ENCODE data around the gene TGFBR2. TPM values are rescaled to one million over a fixed set of nuclear protein-coding genes. Genes with fewer than 3 reads are reported as not detected.

TGFBR2 gene
- total RNA-seq, 1 donor from 2014 or later: 19.5 TPM

GRCh38 chr3:30605706-30606300 lies 598 bp upstream of the TGFBR2 start:
- Mint-ChIP-seq H3K27ac (peak overlapping the region; percentile 97), H3K4me1 (ENCODE audit: low read depth) (peaks cover 57% of the 10 kb centered on the region), H3K9me3 (no peaks in the 10 kb centered on the region), H3K4me3 (ENCODE audit: low read depth) (peak overlapping the region; percentile 87), H3K27me3 (ENCODE audit: low read depth) (no peaks in the 10 kb centered on the region), H3K36me3 (ENCODE audit: low read depth) (peaks cover 18% of the 10 kb centered on the region)
- intact Hi-C loops (cut with micrococcal nuclease): loop anchor here (2.0 to 10.0 kb wide), 5 partner anchors 15 to 491 kb away; no protein-coding TSS in a partner anchor
- DNase-seq (ENCODE audit: low spot score): no peak

- Mint-ChIP-seq H3K27ac (peak overlapping the region; percentile 94), H3K4me1 (ENCODE audit: low read depth) (peaks cover 67% of the 10 kb centered on the region), H3K27me3 (ENCODE audit: low read depth) (no peaks in the 10 kb centered on the region), H3K9me3 (no peaks in the 10 kb centered on the region), H3K36me3 (ENCODE audit: low read depth) (peaks cover 19% of the 10 kb centered on the region), H3K4me3 (ENCODE audit: low read depth) (peak overlapping the region; percentile 94)
- peak; percentile 60 for DNase-seq (ENCODE audit: low spot score)
- intact Hi-C loops (cut with micrococcal nuclease): loop anchor here (2.0 to 10.0 kb wide), 5 partner anchors 14 to 492 kb away; no protein-coding TSS in a partner anchor
Measured at GRCh38 chr3:30607032-30607833, 832 bp downstream of the TGFBR2 start.

- Mint-ChIP-seq H3K27ac (peak overlapping the region; percentile 89), H3K4me1 (ENCODE audit: low read depth) (peaks cover 72% of the 10 kb centered on the region), H3K27me3 (ENCODE audit: low read depth) (no peaks in the 10 kb centered on the region), H3K4me3 (ENCODE audit: low read depth) (peak overlapping the region; percentile 87), H3K9me3 (no peaks in the 10 kb centered on the region), H3K36me3 (ENCODE audit: low read depth) (peaks cover 31% of the 10 kb centered on the region)
- no peak for DNase-seq (ENCODE audit: low spot score)
- intact Hi-C loops (cut with micrococcal nuclease): loop anchor here (5.0 to 10.0 kb wide), 3 partner anchors 261 to 494 kb away; no protein-coding TSS in a partner anchor
Measured at GRCh38 chr3:30608598-30608947, 2.2 kb downstream of the TGFBR2 start.

GRCh38 chr3:30609930-30610701 lies 3.7 kb downstream of the TGFBR2 start:
- H3K4me1 Mint-ChIP-seq (ENCODE audit: low read depth): peaks cover 73% of the 10 kb centered on the region
- intact Hi-C loops (cut with micrococcal nuclease): loop anchor here (2.0 to 10.0 kb wide), 6 partner anchors 31 to 922 kb away; partner anchors contain the start of gene STT3B
- no peaks in the 10 kb centered on the region for H3K27me3 Mint-ChIP-seq (ENCODE audit: low read depth)
- H3K27ac Mint-ChIP-seq: peak overlapping the region; percentile 77
- H3K4me3 Mint-ChIP-seq (ENCODE audit: low read depth): peak overlapping the region; percentile 87
- H3K36me3 Mint-ChIP-seq (ENCODE audit: low read depth): peaks cover 31% of the 10 kb centered on the region
- DNase-seq (ENCODE audit: low spot score): no peak
- H3K9me3 Mint-ChIP-seq: no peaks in the 10 kb centered on the region

GRCh38 chr3:30610702-30611368 lies 4.4 kb downstream of the TGFBR2 start:
- intact Hi-C loops (cut with micrococcal nuclease): loop anchor here (2.0 to 5.0 kb wide), 3 partner anchors 30 to 921 kb away; partner anchors contain the start of gene STT3B
- Mint-ChIP-seq H3K9me3 (no peaks in the 10 kb centered on the region), H3K27ac (peak overlapping the region; percentile 77), H3K36me3 (ENCODE audit: low read depth) (peaks cover 31% of the 10 kb centered on the region), H3K27me3 (ENCODE audit: low read depth) (no peaks in the 10 kb centered on the region), H3K4me1 (ENCODE audit: low read depth) (peaks cover 71% of the 10 kb centered on the region), H3K4me3 (ENCODE audit: low read depth) (peak overlapping the region; percentile 87)
- no peak for DNase-seq (ENCODE audit: low spot score)

- Mint-ChIP-seq H3K27ac (peak overlapping the region; percentile 77), H3K4me3 (ENCODE audit: low read depth) (peak overlapping the region; percentile 68), H3K4me1 (ENCODE audit: low read depth) (peaks cover 75% of the 10 kb centered on the region), H3K36me3 (ENCODE audit: low read depth) (peaks cover 36% of the 10 kb centered on the region), H3K27me3 (ENCODE audit: low read depth) (no peaks in the 10 kb centered on the region), H3K9me3 (no peaks in the 10 kb centered on the region)
- no peak for DNase-seq (ENCODE audit: low spot score)
- intact Hi-C loops (cut with micrococcal nuclease): loop anchor here (1.0 to 5.0 kb wide), 5 partner anchors 8 to 920 kb away; partner anchors contain the start of gene STT3B
Measured at GRCh38 chr3:30611613-30612436, 5.4 kb downstream of the TGFBR2 start.

- DNase-seq (ENCODE audit: low spot score): no peak
- H3K36me3 Mint-ChIP-seq (ENCODE audit: low read depth): peaks cover 41% of the 10 kb centered on the region
- intact Hi-C loops (cut with micrococcal nuclease): loop anchor here (1.0 to 5.0 kb wide), 4 partner anchors 8 to 920 kb away; partner anchors contain the start of gene STT3B
Measured at GRCh38 chr3:30612437-30613132, 6.2 kb downstream of the TGFBR2 start.

GRCh38 chr3:30613133-30613825 lies 6.9 kb downstream of the TGFBR2 start:
- H3K4me1 Mint-ChIP-seq (ENCODE audit: low read depth): peaks cover 86% of the 10 kb centered on the region
- H3K36me3 Mint-ChIP-seq (ENCODE audit: low read depth): peaks cover 43% of the 10 kb centered on the region
- H3K9me3 Mint-ChIP-seq: no peaks in the 10 kb centered on the region
- intact Hi-C loops (cut with micrococcal nuclease): loop anchor here (5.0 kb wide), 2 partner anchors 111 to 919 kb away; partner anchors contain the start of gene STT3B
- no peak for DNase-seq (ENCODE audit: low spot score)
- peak overlapping the region; percentile 68 for H3K4me3 Mint-ChIP-seq (ENCODE audit: low read depth)
- no peaks in the 10 kb centered on the region for H3K27me3 Mint-ChIP-seq (ENCODE audit: low read depth)
- peak overlapping the region; percentile 77 for H3K27ac Mint-ChIP-seq

More at GRCh38 chr3:30612437-30613132, 6.2 kb downstream of the TGFBR2 start:
- peak overlapping the region; percentile 68 for H3K4me3 Mint-ChIP-seq (ENCODE audit: low read depth)
- H3K27ac Mint-ChIP-seq: peak overlapping the region; percentile 77
- H3K9me3 Mint-ChIP-seq: no peaks in the 10 kb centered on the region
- H3K27me3 Mint-ChIP-seq (ENCODE audit: low read depth): no peaks in the 10 kb centered on the region
- peaks cover 81% of the 10 kb centered on the region for H3K4me1 Mint-ChIP-seq (ENCODE audit: low read depth)

GRCh38 chr3:30614373-30614772 lies 8.0 kb downstream of the TGFBR2 start:
- no peaks in the 10 kb centered on the region for H3K9me3 Mint-ChIP-seq
- H3K36me3 Mint-ChIP-seq (ENCODE audit: low read depth): peaks cover 49% of the 10 kb centered on the region
- peak overlapping the region; percentile 32 for H3K27ac Mint-ChIP-seq
- H3K4me3 Mint-ChIP-seq (ENCODE audit: low read depth): peak overlapping the region; percentile 14
- DNase-seq (ENCODE audit: low spot score): no peak
- peaks cover 95% of the 10 kb centered on the region for H3K4me1 Mint-ChIP-seq (ENCODE audit: low read depth)
- intact Hi-C loops (cut with micrococcal nuclease): loop anchor here (5.0 kb wide), 2 partner anchors 112 to 918 kb away; partner anchors contain the start of gene STT3B
- no peaks in the 10 kb centered on the region for H3K27me3 Mint-ChIP-seq (ENCODE audit: low read depth)

- Mint-ChIP-seq H3K27me3 (ENCODE audit: low read depth) (no peaks in the 10 kb centered on the region), H3K36me3 (ENCODE audit: low read depth) (peaks cover 48% of the 10 kb centered on the region), H3K27ac (peak overlapping the region; percentile 32), H3K4me3 (ENCODE audit: low read depth) (no peak overlapping the region), H3K4me1 (ENCODE audit: low read depth) (peaks cover 94% of the 10 kb centered on the region), H3K9me3 (no peaks in the 10 kb centered on the region)
- DNase-seq (ENCODE audit: low spot score): no peak
- intact Hi-C loops (cut with micrococcal nuclease): loop anchor here (5.0 kb wide), 3 partner anchors 113 to 1142 kb away; partner anchors contain the start of gene STT3B
Measured at GRCh38 chr3:30614943-30615342, 8.5 kb downstream of the TGFBR2 start.
